Activated CD4-positive, alpha-beta T cell treated with anti-CD3 and anti-CD28 coated beads, Interleukin-2, Interleukin-6, amounts not matched to agents 100 ng/mL and 50 ng/mL, durations not matched to agents 16 hours and 8 hours (primary cell): ENCODE results near the gene SLC16A6.
"Not testable (repeated sequence)": the region's sequence is repeated elsewhere in the genome, so short reads cannot be mapped to it uniquely, and the experiment has no call there.

ENCODE experiments used
- DNase-seq: peaks from one replicate; pipeline ENCODE4 v3.0.0-alpha.2; 2020

SLC16A6 gene

DNA sequence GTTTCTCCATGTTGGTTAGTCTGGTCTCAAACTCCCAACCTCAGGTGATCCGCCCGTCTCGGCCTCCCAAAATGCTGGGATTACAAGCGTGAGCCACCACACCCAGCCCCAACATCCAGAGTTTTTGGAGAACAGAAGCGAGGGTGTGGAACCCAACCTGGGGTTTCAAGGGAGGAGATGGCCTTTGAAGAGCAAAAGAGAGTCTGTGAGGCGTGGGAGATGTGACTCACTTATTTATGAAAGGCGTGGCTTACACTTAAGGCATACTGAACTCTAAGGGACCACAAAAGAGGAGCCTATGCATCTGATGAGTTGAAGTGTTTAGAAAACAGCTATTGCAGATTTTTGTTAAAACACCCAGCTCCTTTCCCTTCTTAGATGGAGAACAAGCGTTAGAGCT, 19.2 kb upstream of the SLC16A6 start:
- peak; percentile 22 for DNase-seq

GRCh38 chr17:68309066-68309670, 18.2 kb upstream of the SLC16A6 start:
- DNase-seq: not testable (repeated sequence)

DNA sequence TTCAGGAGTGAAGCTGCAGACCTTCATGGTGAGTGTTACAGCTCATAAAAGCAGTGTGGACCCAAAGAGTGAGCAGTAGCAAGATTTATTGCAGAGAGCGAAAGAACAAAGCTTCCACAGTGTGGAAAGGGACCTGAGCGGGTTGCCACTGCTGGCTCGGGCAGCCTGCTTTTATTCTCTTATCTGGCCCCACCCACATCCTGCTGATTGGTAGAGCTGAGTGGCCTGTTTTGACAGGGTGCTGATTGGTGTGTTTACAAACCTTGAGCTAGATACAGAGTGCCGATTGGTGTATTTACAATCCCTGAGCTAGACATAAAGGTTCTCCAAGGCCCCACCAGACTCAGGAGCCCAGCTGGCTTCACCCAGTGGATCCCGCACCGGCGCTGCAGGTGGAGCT, 17.6 kb upstream of the SLC16A6 start:
- not testable (repeated sequence) for DNase-seq

DNA sequence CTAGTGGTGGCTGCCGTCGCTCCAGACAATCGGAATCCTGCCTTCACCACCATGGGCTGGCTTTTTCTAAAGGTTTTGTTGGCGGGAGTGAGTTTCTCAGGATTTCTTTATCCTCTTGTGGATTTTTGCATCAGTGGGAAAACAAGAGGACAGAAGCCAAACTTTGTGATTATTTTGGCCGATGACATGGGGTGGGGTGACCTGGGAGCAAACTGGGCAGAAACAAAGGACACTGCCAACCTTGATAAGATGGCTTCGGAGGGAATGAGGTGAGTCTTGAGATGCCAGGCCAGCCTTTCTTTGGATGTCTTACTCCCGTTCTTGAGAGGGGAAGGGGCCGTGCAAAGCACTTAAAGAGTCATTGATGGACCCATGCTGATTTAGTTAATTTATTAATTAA, 16.5 kb upstream of the SLC16A6 start:
- DNase-seq: no peak

DNA sequence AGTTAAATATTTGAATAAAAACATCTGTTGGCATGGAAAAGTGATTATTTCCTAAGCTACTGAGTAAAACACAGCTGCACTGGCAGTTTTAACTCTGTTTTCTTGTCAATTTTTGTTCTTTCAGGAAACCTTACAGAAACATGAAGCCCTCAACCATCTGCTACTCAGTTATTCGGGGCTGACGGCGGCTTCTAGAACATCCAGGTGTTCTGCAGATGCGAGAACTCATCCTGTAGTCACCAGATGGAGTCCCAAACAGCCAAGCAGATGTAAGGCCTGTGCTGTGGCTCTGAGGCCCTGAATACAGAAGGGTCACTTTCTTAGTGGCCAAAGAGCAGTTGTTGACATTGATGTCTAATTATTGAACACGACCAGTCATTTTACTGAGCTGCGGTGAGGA, 15.9 kb upstream of the SLC16A6 start:
- no peak for DNase-seq

DNA sequence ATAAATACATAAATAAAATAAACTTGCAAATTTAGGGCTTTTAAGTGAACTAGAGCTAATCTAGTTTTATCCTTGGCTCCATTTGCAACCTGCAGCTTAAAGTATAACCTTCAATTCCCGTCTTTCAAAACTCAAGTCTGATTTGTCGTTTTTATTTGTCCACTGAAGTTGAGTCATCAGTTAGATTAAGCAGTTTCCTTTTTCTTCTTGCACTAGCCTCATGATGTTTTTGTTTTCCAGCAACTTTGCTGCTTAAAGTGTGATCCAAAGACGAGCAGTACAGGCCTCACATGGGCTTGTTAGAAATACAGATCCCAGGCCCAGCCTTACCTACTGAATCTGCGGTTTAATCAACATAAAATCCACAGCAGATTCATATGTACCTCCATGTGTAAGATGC, 14.2 kb upstream of the SLC16A6 start:
- DNase-seq: no peak

GRCh38 chr17:68304706-68305105, 13.8 kb upstream of the SLC16A6 start:
- no peak for DNase-seq

GRCh38 chr17:68302666-68303065, 11.7 kb upstream of the SLC16A6 start:
- no peak for DNase-seq

DNA sequence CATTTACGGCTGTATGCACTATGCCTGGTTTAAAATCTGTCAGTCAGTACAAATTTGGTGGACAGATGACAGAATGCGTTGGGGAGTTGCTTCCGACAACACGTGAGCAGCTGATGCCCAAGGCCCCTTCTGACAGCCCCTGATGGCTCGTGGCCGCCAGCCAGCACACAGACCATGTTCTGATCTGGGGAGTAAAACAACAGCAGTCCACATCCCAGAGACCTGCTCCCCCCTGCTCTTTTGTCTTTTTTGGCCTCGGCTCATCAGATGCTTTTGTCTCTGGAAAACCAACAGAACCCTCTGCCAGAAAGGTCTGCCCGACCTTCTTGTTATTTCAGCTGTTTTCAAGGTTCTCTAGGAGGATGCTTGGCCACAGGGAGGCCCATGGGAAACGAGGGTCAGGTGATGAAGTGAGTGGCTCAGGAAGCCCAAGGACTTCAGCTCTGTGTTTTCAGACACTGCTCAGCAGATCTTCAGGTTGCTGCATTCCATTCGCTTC, 11.2 kb upstream of the SLC16A6 start:
- DNase-seq: no peak

GRCh38 chr17:68301438-68301959, 10.6 kb upstream of the SLC16A6 start:
- DNase-seq: no peak

DNA sequence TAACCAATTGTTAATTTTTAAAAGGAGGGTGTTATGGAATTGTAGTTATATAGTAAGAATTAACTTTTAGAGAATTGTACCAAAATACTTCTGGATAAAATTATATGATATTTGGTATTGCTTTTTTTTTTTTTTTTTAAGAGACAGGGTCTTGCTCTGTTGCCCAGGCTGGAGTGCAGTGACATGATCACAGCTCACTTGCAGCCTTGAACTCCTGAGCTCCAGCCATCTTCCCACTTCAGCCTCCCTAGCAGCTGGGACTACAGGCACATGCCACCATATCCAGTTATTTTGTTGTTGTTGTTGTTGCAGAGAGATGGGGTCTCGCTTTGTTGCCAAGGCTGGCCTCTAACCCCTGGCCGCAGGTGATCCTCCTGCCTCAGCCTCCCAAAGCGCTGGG, 8.9 kb upstream of the SLC16A6 start:
- no peak for DNase-seq

DNA sequence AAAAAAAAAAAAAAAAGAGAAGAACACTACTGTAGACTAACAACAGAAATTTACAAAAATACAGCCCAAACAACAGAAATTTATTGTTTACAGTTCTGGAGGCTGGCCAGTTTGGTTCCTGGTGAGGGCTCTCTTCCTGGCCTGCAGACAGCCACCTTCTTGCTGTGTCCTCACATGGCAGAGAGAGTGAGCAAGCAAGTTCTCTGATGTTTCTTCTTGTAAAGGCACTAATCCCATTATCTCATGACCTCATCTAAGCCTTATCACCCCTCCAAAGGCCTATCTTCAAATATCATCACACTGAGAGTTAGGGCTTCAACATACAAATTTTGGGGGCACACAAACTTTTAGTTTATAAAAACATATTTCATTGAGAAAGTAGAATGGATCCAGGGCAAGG, 7.7 kb upstream of the SLC16A6 start:
- DNase-seq: no peak

DNA sequence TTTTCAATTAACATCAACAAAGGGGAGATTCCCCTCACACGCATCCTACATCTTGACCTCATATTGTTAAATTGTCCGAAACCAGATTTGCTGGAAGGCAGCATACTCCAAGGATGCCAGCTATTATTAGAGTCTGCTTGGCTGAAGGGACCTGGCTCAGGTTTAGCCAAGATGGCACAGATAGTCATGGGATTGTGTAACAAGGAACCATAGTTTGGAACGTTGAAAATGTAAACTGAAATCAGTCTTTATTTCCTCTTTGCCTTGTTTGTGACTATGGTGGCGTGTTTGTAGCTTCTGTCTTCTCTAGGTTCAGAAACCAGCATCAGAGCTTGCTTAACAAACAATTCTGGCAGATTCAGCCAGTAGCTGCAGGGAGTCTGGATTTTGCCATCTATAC, 6.3 kb upstream of the SLC16A6 start:
- no peak for DNase-seq

GRCh38 chr17:68296217-68297191, 5.6 kb upstream of the SLC16A6 start:
- peak; percentile 79 for DNase-seq

- DNase-seq: no peak
Measured at GRCh38 chr17:68295086-68295485, 4.2 kb upstream of the SLC16A6 start.

GRCh38 chr17:68294617-68295016, 3.7 kb upstream of the SLC16A6 start:
- no peak for DNase-seq

DNA sequence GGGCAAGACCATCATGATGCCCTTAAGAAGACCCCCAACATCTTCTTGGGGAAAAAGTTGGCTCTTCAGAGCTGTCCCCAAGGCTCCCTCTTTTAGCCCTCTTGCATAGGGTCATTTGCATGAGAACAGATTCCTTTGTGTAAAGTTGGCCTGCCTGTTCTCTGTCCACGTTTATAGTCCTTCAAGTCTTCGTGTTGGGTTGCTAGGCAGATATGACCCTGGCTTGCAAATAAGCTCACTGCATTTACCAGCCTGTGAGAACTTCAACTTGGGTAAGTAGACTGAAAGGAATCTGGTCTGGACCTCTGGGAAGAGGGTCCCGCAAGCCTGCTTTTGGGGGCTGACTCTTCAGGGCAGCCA, 3.2 kb upstream of the SLC16A6 start:
- no peak for DNase-seq

DNA sequence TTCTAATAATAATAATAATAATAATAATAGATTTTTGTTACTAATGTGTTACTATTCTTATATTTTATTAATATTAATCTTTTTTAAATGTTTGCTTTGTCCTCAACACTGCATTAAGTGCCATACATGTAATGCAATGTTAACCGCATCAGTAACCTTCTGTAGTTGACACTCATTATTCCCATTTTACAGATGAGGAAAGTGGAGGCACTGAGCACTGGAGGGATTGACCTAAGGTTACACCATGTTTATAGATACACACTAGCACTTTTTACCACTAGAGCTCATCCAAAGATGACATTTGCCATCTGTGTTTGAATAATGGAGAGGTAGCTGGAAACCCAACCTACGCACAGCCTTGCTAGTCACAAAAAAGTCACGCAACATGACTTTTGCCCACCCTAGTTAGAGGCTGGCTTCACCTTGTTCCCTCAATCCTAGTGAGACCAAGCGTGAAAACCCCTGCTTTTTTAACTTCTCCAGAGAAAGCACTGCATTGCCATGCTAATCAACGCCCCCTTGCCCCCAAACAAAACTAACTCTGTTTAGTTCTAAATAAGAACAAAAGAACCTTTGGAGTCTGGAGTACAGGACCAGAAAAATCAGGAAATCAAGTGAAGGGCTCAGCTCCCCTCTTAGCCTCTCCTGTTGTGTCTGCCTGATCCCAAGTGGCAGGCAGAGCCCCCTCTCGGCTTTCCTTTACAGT, 2.7 kb upstream of the SLC16A6 start:
- DNase-seq: no peak

DNA sequence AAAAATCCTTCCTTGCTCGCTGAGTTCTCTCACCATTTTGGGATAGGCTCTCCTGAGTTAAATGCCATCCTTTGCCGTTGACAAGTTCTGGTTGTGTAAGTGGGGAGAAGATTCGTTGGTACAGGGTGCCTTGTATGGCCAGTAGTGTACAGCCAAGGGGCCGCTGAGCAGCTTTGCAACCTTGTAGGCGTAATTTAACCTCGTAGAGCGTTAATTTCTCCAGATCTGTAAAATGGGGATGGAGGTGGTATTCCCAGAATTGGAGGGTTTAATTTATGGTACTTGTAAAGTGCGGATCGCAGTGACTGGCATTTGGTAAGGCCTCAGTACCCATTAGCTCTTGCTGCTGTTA, 1.7 kb upstream of the SLC16A6 start:
- DNase-seq: no peak

DNA sequence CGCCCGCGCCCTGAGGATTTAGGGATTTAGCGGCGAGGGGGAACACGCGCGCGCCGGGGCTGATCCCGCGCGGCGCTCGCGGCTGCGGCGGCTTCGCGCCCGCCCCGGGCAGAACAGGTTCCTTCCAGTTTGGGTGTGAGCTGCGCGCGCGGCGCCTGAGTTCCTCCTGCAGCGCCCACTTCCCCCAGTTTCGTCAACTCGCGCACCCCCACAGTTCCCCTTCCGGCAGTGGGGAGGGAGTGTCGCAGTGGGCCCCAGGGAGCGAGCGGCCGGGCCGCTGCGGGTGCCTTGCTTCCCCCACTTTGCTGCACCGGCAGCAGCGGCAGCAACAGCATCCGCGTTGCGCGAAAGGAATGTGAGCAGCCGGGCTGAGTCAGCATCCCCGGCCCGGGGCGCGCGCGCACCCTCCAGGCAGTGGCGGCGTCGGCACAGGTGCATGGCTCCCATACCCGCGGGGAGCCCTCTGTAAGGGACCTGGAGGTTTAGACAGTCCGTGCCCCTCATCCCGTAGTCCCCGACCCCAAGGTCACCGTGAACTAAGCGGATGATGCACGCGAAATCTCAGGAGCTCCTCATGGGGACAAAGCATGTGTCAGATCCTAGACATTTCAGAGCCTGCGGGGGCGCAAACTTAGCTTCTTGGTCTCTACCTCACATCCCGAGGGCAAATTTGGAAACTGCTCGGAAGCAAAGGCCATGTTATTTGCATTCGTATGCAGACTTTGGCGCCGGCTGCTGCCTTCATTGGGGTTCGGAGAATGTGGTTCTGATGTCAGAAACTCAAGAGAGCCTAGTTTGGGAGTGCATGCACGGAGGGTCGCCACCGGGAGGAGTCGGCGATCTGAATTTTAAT, 1.1 kb upstream of the SLC16A6 start:
- DNase-seq: peak; percentile 94

DNA sequence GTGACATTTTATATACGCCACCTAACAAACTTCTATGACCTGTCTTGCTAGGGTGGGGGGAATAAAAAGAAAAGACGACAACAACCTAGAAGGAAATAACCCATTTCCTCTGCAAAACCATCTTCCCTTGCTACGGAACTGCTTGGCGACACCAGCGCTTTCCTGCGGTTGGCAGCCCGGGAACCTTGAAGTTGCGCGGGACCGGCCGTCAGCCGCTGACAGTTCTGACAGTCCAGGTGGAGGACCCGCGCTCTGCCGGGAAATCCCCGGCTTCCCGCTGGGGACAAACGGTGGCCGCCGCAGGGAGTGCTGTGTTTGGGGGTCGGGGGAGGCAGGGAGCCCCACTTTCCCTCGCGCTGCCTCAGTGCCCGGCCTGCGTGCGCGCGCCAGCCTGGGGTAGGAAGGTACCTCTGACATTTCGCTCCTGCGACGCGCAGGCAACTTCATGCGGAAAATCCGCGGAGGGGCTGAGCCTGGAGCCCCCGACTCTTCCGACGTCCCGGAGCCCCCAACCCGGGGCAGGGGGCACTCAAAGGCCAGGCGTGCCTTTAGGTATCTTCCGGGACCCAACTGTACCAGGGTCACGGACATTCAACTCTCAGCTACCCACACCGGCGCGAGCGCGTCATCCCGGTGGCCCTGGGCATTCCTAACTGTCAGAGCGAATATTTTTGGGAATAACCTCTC, 516 bp downstream of the SLC16A6 start:
- DNase-seq: peak; percentile 73

GRCh38 chr17:68289936-68290267, 1.0 kb downstream of the SLC16A6 start:
- no peak for DNase-seq
